SK-N-MC (cell line): ENCODE data around the gene ITSN1.

Experiments used
- EZH2 ChIP-seq: fragments of 200-600 bp; sonication (generic); IDR thresholded peaks from one replicate; pipeline ENCODE4 v1.6.1; 2017; ENCODE audit warnings: antibody characterized with exemption
- FOXP2 ChIP-seq: optimal IDR thresholded peaks from 2 replicates; pipeline ENCODE3; 2011; ENCODE audit warnings: mild to moderate bottlenecking, moderate library complexity; ENCODE audit not compliant: insufficient read depth; ENCODE audit errors: extremely low read length, control extremely low read depth
- POLR2AphosphoS5 ChIP-seq: IDR thresholded peaks from 2 replicates; pipeline ENCODE4 v1.6.1; 2012; ENCODE audit warnings: mild to moderate bottlenecking, low read depth, low read length, borderline replicate concordance

DNA sequence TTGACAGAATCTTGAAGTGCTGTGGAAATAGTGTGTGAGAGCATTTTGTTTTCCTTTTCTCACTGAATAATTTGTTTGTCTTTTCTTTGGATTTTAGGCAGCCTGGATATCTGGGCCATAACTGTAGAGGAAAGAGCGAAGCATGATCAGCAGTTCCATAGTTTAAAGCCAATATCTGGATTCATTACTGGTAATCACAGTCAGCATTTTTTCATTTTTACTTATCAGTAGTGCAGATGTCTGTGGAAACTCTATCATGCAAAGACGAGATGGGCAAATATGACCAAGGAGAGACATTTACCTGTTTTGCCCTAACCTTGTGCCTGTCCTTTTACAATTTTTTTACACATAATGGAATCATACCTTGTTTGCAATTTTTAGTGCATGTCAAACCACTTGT, 78.8 kb downstream of the ITSN1 start:
- no peak for TF ChIP-seq EZH2
- no peak for TF ChIP-seq POLR2AphosphoS5
- TF ChIP-seq FOXP2 = no peak
